Fibroblast of lung (primary cell): Measurements from ENCODE around the gene NOB1.

Experiments used
- CTCF ChIP-seq, 2 donors: IDR thresholded peaks in 1 of 2; conservative IDR thresholded peaks in 1 of 2; 1 replicate in 1 of 2; 2 replicates in 1 of 2; pipeline ENCODE4 v1.5.1; 2011 to 2012; ENCODE audit warnings: low read length in 2 of 2, control low read depth in 1 of 2, inconsistent platforms in 1 of 2, low read depth in 1 of 2, mild to moderate bottlenecking in 1 of 2
- EZH2 ChIP-seq: IDR thresholded peaks from 2 replicates; pipeline ENCODE4 v1.5.1; 2012; ENCODE audit warnings: low read length, control low read depth, mild to moderate bottlenecking; ENCODE audit errors: missing control alignments

GRCh38 chr16:69741519-69741918 lies 13.2 kb downstream of the NOB1 start:
- TF ChIP-seq EZH2, result no peak
- TF ChIP-seq CTCF (conservative IDR thresholded peaks at IDR 0.05 in 1 of 2, IDR thresholded peaks at IDR 0.05 in 1 of 2; ENCODE audit: low read depth in 1 of 2, low read length in 2 of 2), result no peak
